Neural progenitor cell (in vitro differentiated cells): Measurements from ENCODE around the gene CYP8B1. TPM values are rescaled to one million over a fixed set of nuclear protein-coding genes. Genes with fewer than 3 reads are reported as not detected.

Source experiments
- DNase-seq: peaks from one replicate; pipeline ENCODE4 v3.0.0-alpha.2; 2016; ENCODE audit warnings: low spot score
- H2AFZ ChIP-seq: fragments of 200-600 bp; sonication (generic); replicated peaks from 2 replicates; pipeline ENCODE4 v1.6.1; 2016; ENCODE audit warnings: antibody characterized with exemption
- H3F3A ChIP-seq: fragments of 200-600 bp; sonication (generic); 2 replicates; pipeline ENCODE4 v1.6.1; 2016; ENCODE audit warnings: antibody characterized with exemption, low read depth
- H3K27ac ChIP-seq: fragments of 200-600 bp; sonication (generic); 2 replicates; pipeline ENCODE4 v1.5.1; 2016; ENCODE audit warnings: mild to moderate bottlenecking
- H3K27me3 ChIP-seq: fragments of 200-600 bp; sonication (generic); 2 replicates; pipeline ENCODE4 v1.6.1; 2016; ENCODE audit warnings: mild to moderate bottlenecking, moderate library complexity
- H3K36me3 ChIP-seq: fragments of 200-600 bp; sonication (generic); 2 replicates; pipeline ENCODE4 v1.5.1; 2016
- H3K4me1 ChIP-seq: fragments of 200-600 bp; sonication (generic); 2 replicates; pipeline ENCODE4 v1.6.1; 2016; ENCODE audit warnings: mixed run types
- H3K4me2 ChIP-seq: fragments of 200-600 bp; sonication (generic); 2 replicates; pipeline ENCODE4 v1.6.1; 2016
- H3K4me3 ChIP-seq: fragments of 200-600 bp; sonication (generic); 2 replicates; pipeline ENCODE4 v1.5.1; 2016
- H3K79me2 ChIP-seq: fragments of 200-600 bp; sonication (generic); 2 replicates; pipeline ENCODE4 v1.6.1; 2016; ENCODE audit warnings: low read depth
- H3K9ac ChIP-seq: fragments of 200-600 bp; sonication (generic); 2 replicates; pipeline ENCODE4 v1.6.1; 2016
- H3K9me3 ChIP-seq: fragments of 200-600 bp; sonication (generic); 2 replicates; pipeline ENCODE4 v1.5.1; 2016; ENCODE audit warnings: low read depth
- H4K20me1 ChIP-seq: fragments of 200-600 bp; sonication (generic); 2 replicates; pipeline ENCODE4 v1.6.1; 2016; ENCODE audit warnings: low read depth
- H3K27ac Mint-ChIP-seq: 3 replicates; pipeline ENCODE4 v1.8.0; 2021; ENCODE audit warnings: mixed read lengths
- H3K27me3 Mint-ChIP-seq: 2 replicates; pipeline ENCODE4 v1.8.0; 2022; ENCODE audit warnings: low read depth, mild to moderate bottlenecking, inconsistent platforms, moderate library complexity, mixed read lengths; ENCODE audit not compliant: insufficient read depth
- H3K36me3 Mint-ChIP-seq: 3 replicates; pipeline ENCODE4 v1.8.0; 2021; ENCODE audit warnings: mixed read lengths
- H3K4me1 Mint-ChIP-seq: 3 replicates; pipeline ENCODE4 v1.8.0; 2021; ENCODE audit warnings: mixed read lengths
- H3K4me3 Mint-ChIP-seq: 3 replicates; pipeline ENCODE4 v1.8.0; 2021; ENCODE audit warnings: mild to moderate bottlenecking, moderate library complexity, mixed read lengths
- H3K9me3 Mint-ChIP-seq: 3 replicates; pipeline ENCODE4 v1.8.0; 2020; ENCODE audit warnings: mixed read lengths
- EZH2 ChIP-seq: fragments of 200-600 bp; sonication (generic); IDR thresholded peaks from 2 replicates; pipeline ENCODE4 v1.6.1; 2017; ENCODE audit warnings: antibody characterized with exemption, mild to moderate bottlenecking, moderate library complexity
- EZH2phosphoT487 ChIP-seq: fragments of 200-600 bp; sonication (generic); IDR thresholded peaks from 2 replicates; pipeline ENCODE4 v1.6.1; 2017; ENCODE audit warnings: antibody characterized with exemption
- total RNA-seq: library from RNA; depleted of rRNA; stranded (reverse); fragments of >200 nt; gene quantifications from 2 replicates; pipeline ENCODE4 v1.2.3, GENCODE V29; 2015; ENCODE audit warnings: low replicate concordance
- TF ChIP-seq, protein P1 (sequence below): fragments of 200-600 bp; sonication (generic); IDR thresholded peaks from 2 replicates; pipeline ENCODE4 v1.5.1; 2017; ENCODE audit warnings: antibody characterized with exemption, mild to moderate bottlenecking

CYP8B1 gene
- total RNA-seq, 1 donor from 2014 or later, result not detected

DNA sequence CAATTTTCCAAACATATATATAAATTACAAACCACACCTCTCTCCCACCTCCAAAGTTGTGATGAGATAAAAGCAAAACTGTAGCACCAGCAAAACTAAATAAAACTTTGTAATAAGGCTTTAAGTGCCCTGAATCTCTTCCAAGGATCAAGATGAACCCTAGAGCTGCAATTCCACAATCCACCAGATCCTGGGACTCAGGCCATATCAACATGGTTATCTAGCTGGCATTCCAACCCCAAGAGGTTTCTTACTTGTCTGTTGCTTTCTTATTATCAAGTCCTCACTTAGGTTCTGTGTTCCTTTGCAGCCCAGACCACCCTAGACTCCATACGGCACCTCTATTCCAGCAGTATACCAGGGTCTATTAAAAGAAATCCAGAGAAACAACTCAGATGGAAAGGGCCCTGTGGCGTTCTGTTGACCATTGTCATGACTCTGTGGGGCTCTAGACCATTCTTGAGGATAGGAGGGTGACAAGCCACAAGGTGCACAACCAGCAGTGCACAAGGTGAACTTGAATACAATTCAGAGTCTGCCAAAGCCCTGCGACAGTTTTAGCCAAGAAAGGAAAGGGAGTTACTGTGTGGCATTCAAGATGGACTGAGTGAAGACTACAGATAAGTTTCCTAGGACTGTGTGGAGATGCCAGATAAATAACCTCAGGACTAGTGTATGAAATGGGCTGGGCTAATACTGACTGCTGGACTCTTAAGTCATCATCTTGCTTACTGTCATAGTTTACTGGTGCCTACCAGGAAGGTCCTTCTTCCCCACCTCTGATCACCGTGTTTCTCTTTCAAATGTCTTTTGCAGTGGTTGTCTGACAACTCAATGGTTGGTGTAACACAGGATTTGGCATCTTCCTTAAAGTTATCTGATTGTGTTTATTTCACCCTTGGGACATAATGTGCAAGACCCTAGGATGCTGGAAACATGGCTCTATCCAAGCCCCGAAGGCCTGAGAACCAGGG, 39.2 kb downstream of the CYP8B1 start:
- H3K4me3 ChIP-seq, result no peak overlapping the region
- no peak overlapping the region for H3K27ac Mint-ChIP-seq
- H3F3A ChIP-seq, result no peaks in the 10 kb centered on the region
- no peaks in the 10 kb centered on the region for H3K4me1 Mint-ChIP-seq
- H3K27me3 ChIP-seq, result no peaks in the 10 kb centered on the region
- no peaks in the 10 kb centered on the region for H3K27me3 Mint-ChIP-seq
- no peak for TF ChIP-seq EZH2
- TF ChIP-seq, protein P1, sequence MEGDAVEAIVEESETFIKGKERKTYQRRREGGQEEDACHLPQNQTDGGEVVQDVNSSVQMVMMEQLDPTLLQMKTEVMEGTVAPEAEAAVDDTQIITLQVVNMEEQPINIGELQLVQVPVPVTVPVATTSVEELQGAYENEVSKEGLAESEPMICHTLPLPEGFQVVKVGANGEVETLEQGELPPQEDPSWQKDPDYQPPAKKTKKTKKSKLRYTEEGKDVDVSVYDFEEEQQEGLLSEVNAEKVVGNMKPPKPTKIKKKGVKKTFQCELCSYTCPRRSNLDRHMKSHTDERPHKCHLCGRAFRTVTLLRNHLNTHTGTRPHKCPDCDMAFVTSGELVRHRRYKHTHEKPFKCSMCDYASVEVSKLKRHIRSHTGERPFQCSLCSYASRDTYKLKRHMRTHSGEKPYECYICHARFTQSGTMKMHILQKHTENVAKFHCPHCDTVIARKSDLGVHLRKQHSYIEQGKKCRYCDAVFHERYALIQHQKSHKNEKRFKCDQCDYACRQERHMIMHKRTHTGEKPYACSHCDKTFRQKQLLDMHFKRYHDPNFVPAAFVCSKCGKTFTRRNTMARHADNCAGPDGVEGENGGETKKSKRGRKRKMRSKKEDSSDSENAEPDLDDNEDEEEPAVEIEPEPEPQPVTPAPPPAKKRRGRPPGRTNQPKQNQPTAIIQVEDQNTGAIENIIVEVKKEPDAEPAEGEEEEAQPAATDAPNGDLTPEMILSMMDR, result no peak
- TF ChIP-seq EZH2phosphoT487, result no peak
- H2AFZ ChIP-seq, result no peak overlapping the region
- DNase-seq, result no peak
- no peaks in the 10 kb centered on the region for H4K20me1 ChIP-seq
- no peaks in the 10 kb centered on the region for H3K9me3 Mint-ChIP-seq
- H3K4me3 Mint-ChIP-seq, result no peak overlapping the region
- H3K4me1 ChIP-seq, result no peaks in the 10 kb centered on the region
- H3K9ac ChIP-seq, result no peak overlapping the region
- no peak overlapping the region for H3K4me2 ChIP-seq
- no peak overlapping the region for H3K27ac ChIP-seq
- no peaks in the 10 kb centered on the region for H3K36me3 Mint-ChIP-seq
- no peaks in the 10 kb centered on the region for H3K9me3 ChIP-seq
- H3K79me2 ChIP-seq, result no peaks in the 10 kb centered on the region
- no peaks in the 10 kb centered on the region for H3K36me3 ChIP-seq

DNA sequence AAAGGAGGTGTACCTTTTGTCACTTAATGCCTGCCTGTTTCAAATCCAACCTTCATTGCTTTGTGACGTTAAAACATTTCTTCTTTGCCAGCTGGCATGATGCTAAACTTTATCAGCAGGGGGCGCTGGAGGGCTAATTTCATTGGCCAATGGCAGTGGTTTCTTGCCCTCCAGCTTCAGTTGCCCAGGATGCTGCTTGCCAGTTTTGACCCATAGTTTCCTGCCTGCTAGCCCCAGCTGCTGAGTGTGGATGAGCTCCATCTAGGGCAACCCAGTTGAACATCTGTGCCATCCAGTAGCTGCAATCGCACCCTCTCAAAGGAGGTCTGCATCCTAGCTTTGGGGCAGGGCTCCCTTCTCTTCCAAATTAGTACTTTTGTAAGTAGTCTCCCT, 44.4 kb downstream of the CYP8B1 start:
- no peak overlapping the region for H3K27ac Mint-ChIP-seq

GRCh38 chr3:42830437-42831320, 45.0 kb downstream of the CYP8B1 start:
- Histone ChIP-seq H3K4me1 (peaks cover 8% of the 10 kb centered on the region), H3K36me3 (no peaks in the 10 kb centered on the region), H3K4me3 (peak overlapping the region; percentile 5), H3K9ac (no peak overlapping the region), H3K79me2 (no peaks in the 10 kb centered on the region), H3K27me3 (no peaks in the 10 kb centered on the region), H4K20me1 (no peaks in the 10 kb centered on the region), H3K4me2 (peak overlapping the region; percentile 57), H3K27ac (no peak overlapping the region), H3F3A (peaks cover 6% of the 10 kb centered on the region), H3K9me3 (no peaks in the 10 kb centered on the region), H2AFZ (peak overlapping the region; percentile 96)
- Mint-ChIP-seq H3K4me1 (peaks cover 3% of the 10 kb centered on the region), H3K9me3 (no peaks in the 10 kb centered on the region), H3K27me3 (no peaks in the 10 kb centered on the region), H3K36me3 (no peaks in the 10 kb centered on the region), H3K27ac (no peak overlapping the region), H3K4me3 (no peak overlapping the region)
- TF ChIP-seq EZH2phosphoT487, result no peak
- TF ChIP-seq, protein P1, result peak; percentile 66
- no peak for TF ChIP-seq EZH2
- peak; percentile 77 for DNase-seq

More for the DNA sequence above, 44.4 kb downstream of the CYP8B1 start:
- Mint-ChIP-seq H3K9me3 (no peaks in the 10 kb centered on the region), H3K27me3 (no peaks in the 10 kb centered on the region), H3K4me1 (no peaks in the 10 kb centered on the region), H3K36me3 (no peaks in the 10 kb centered on the region), H3K4me3 (no peak overlapping the region)
- H3K79me2 ChIP-seq, result no peaks in the 10 kb centered on the region
- no peak overlapping the region for H3K9ac ChIP-seq
- H3K27me3 ChIP-seq, result no peaks in the 10 kb centered on the region
- no peaks in the 10 kb centered on the region for H3K9me3 ChIP-seq
- no peak for TF ChIP-seq EZH2
- TF ChIP-seq, protein P1, result peak; percentile 94
- no peak for TF ChIP-seq EZH2phosphoT487
- DNase-seq, result peak; percentile 86
- peak overlapping the region; percentile 57 for H3K4me2 ChIP-seq
- H4K20me1 ChIP-seq, result no peaks in the 10 kb centered on the region
- peaks cover 6% of the 10 kb centered on the region for H3F3A ChIP-seq
- no peaks in the 10 kb centered on the region for H3K36me3 ChIP-seq
- H3K27ac ChIP-seq, result no peak overlapping the region
- H2AFZ ChIP-seq, result peak overlapping the region; percentile 96
- peaks cover 8% of the 10 kb centered on the region for H3K4me1 ChIP-seq
- H3K4me3 ChIP-seq, result peak overlapping the region; percentile 5
